GM18873 (cell line): ENCODE data around the gene NT5C3B.

Source experiments
- ATAC-seq: cut with Tn5 transposase; IDR thresholded peaks from one replicate; pipeline ENCODE4 v1.9.1; 2021; ENCODE audit warnings: mild to moderate bottlenecking, moderate library complexity, moderate number of reproducible peaks; ENCODE audit not compliant: unreplicated experiment, low FRiP score

Gene NT5C3B

GRCh38 chr17:41811549-41812380, 24.3 kb downstream of the NT5C3B start, which contains the start of gene P3H4:
Gene P3H4 (minus strand): TSS chr17:41811949. CDS start chr17:41811915, 34 bp downstream.
- ATAC-seq: peak; percentile 55

- no peak for ATAC-seq
Measured at GRCh38 chr17:41810659-41811548, 25.1 kb downstream of the NT5C3B start.

- no peak for ATAC-seq
Measured at GRCh38 chr17:41806685-41807445, 29.2 kb downstream of the NT5C3B start.

DNA sequence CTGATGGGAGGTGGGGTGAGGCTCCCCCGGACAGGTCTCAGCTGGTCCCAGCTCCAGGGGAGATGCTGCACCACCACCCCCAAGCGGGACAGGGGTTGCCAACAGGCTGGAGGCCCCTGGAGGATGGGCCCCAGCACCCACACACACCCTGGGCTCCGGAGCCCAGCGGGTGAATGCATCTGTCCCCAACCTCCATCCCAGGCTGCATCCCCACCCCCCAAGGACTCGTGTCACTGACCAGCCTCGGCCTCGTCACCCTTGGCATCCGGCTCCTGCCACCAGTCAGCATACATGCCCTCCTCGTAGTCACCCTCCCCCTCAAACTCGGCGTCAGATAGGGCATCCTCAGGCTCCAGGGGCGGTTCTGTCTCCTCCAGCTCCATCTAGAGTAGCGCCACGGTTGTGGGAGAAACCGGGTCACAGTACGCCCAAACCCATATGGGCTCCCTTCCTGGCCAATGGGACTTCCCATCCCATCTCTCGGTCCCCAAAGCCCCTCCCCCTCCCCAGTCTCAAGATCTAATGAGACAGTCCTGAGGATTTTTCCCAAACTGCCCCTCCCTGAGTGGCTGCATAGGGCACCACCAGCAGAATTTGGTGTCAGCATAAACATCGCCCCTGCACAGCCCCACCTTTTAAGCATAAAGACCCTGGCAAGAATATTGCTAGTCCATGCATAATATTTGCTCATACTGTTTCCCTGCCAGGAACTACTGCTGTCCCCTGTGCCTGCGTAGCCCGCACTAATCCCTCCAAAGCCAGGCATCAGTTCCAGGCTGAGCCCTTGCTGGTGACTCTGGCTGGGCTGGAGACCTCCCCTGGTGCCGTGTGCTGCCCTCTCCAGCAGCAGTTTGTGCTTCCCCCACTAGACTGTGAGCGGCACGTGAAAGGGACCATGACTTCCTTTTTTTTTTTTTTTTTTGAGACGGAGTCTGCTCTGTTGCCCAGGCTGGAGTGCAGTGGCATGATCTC, 32.7 kb downstream of the NT5C3B start:
- no peak for ATAC-seq

DNA sequence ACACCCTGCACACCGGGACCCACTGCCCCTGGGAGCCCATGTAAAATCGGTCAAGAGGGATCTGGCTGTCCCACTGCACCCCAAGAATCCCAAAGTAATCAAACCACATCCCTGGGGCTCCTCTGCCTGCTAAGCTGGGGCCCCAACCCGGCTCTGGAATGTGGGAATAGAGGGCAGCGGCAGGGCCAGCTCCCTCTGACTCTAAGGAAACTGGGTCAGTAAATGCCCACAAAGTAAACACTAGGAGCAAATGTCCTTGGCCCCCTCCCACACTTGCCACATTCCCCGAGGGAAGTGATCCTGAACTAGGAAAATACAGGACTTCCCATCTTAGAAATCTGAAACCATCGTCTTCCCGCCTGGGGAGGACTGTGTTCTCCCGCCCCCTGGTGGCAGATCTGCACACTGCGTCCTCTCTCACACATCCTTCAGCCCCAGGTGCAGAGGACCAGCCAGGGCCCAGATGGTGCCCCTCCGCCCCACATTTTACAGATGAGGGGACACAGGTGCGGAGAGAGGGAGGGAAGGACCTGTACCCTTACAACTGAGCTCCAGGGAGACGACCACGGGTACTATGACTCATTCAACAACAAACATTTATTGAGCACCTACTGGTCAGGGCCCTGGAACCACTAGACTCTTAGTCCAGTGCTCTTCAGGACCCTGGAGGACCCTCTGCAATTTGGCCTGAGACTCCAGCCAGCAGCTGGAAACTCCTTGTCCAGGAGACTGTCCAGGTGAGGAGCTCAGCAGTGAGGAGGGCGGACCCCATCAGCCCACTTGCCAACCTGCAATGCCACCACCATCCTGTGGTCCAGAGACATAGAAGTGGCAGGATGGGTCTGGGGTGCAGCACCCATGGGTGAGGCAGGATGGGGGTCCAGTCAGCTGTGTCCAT, 34.4 kb downstream of the NT5C3B start:
- ATAC-seq: no peak

DNA sequence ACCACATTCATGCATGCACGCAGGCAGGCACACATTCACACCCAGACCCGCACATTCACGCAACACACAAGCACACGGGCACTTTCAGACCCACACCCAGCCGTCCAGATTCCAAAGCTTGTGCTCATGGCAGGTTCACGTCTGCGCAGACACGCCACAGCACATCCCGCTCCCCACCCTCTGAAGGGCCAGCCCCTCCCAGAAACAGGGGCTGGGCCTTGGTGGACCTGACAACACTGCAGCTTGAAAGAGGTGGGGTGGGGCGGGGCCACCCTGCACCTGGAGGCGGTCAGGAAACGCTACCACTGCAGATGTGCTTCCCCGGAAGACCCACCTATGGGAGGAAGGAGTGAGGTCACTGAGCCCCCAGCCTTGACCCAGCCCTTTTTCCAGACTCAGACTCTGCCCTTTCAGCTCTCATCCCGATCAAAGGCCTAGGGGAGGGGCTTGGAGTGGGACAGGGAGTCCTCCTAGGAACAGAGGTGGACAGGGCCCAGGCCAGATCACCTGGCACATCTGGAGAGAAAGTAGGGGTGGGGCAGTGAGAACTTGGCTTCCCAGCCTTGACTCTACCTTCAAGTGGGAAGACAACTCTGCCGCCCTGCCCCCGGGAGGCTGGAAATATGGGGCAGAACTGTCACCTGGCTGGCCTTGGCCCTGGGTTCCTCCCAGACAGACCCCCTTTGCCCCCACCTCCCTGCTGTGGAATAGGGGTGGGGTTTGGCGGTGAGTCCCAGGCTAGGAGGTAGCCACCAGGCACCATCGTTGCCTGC, 35.2 kb downstream of the NT5C3B start:
- no peak for ATAC-seq

DNA sequence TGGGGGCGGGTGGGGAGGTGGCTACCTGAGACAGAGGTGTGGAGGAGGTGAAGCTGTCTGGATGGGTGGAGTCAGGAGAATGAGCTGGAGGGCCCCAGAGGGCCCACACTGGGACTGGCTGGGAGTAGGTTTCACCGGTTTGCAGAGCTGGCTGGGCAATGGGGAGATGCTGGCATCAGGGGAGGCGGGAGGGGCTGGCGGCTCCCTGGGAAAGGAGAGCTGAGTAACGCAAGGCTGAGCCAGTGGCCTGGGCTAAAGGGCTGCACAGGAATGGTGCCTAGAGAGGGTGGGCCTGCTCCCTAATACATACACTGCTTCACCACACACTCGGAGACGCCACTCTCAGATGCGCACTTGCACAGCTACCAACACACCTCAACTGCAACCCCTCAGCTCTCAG, 36.7 kb downstream of the NT5C3B start:
- ATAC-seq: no peak

DNA sequence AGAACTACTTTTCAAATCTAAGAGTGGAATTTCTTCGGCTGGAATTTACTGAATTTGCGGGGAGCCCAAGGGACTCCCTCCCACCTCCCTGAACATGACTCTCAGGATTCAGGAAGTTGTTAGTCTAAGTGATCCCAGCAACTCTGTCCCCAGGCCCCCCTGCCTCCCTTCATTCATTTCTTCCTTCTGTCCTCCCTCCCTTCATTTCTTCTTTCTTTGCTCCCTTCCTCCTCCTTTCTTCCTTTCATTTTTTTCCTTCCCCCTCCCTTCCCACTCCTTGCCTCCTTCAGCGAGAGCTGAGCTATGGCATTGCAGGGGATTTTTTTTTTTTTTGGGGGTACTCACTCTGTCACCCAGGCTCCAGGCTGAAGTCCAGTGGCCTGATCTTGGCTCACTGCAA, 38.7 kb downstream of the NT5C3B start:
- no peak for ATAC-seq

DNA sequence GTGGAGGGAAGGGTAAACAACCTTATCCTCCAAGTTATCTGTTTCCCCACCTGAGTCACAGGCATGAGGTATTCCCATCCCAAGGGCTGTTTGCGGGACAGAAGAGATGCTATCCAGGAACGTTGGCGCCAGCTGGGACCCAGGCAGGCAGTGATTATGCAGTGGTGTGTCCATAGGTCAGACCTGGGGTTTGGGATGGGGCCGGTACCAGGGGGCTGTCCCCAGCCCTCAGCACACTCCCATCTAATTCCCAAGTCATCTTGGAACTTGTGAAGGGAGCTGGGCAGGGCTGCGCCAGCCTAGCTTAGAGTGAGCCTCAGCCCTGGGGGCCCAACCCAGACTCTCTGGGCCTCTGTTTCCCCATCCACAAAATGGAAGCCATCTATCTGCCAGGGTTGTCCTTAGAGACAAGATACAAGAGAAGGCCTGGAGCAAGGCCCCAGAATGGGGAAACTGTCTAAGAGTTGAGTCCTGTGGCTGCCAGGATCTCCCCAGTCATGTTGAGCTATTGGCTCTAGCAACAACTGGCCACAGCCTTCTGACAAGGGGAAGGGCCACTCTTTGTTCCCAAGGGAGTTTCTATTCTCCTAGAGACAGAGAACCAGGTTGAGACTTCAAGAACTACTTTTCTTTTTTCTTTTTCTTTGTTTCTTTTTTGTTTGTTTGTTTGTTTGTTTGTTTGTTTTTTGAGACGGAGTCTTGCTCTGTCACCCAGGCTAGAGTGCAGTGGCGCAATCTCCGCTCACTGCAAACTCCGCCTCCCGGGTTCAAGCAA, 39.7 kb downstream of the NT5C3B start:
- no peak for ATAC-seq

- ATAC-seq: no peak
Measured at GRCh38 chr17:41794540-41794975, 41.5 kb downstream of the NT5C3B start.

- ATAC-seq: no peak
Measured at GRCh38 chr17:41793784-41794539, 42.1 kb downstream of the NT5C3B start.

DNA sequence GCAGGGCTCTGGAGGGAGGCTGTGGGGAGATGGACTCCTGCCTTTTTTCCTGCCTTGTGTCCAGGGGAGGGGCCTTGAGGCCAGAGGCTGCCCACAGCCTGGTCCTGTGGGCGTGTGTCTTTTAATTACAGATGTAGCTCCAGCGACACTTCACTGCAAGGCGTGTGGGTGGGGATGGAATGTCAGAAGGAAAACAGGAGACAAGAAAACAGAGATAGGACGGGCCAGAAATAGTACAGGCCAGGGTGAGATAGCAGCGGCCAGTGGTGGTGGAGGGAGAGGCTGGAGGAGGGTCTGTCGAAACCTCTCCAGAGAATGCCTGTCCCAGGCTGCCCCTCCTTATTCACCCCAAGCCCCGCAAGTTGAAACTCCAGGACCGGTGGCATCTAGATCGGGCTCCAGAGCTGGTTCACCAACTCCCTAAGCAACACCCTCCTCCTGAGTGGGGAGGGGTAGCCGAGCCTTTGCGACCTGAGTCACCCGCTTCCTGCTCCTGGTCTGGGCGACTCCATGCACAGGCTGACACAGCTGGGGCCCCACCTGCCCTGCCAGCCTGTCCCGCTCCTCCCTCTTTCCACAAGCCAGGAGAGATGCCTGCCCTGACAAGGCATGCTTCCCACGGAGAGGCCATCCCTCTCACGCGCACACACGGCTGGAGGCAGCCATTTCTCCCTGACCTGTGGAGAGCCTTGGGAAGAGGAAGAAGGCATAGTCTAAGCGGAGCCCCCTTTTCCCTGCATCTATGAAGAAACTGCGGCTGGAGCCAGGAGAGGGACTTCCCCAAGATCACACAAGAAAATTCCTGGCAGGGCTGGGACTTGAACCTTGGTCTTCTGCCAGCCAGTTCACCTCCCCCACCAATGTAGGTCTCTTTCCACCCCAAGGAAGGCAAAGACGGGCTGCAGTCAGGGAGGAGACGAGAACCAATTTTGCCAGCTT, 42.9 kb downstream of the NT5C3B start:
- no peak for ATAC-seq

DNA sequence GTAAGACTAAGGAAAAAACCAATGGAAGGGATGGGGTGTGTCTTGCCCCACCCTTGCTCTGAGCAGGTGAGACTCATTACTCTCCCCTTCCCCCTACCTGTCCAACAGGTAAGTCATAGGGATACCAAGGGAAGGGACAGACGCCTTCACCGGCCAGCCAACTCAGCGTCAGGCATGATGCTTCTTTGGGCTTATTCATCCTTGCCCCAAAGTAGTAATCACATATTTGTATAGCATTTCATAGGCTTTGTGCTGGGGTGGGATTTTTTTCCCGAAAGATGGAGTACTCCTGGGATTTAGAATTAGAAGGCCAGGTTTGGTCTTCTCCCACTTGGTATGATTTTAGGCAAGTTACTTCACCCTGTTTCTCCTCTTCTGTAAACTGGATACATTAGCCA, 49.0 kb downstream of the NT5C3B start:
- no peak for ATAC-seq

DNA sequence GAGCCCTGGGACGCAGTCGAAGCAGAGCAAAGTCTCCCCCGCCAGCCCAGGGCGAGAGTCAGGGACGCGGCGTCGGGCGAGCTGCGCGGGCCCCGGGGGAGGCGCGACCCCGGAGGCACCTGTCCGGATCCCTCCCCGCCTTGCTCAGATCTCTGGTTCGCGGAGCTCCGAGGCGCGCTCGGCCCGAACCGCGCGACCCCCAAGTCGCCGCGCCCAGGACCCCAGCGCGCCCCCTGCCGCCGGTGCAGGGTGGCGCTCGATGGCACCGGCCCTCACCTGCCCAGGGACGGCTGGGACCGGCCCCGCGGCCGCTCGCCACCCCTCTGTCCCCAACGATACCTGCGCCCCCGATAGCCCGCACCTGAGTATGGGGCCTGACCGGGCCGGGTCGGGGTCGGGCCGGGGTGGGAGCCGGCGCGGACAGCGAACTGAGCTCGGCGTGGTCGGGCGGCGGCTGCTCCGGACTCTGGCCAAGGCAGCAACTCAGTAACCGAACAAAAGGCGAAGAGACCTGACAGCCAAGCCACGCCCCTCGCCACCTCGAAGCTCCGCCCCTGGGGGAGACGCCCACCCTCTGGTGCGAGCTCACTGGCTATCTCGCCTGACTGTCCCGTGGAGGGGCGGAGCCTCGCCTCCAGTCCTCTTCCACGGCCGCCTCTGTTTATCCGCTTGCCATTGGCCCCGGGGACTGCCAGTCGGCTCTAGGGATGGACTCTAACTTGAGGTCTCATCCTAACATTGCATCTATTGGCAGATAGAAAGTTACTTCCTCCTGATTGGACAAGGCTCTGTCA, 49.6 kb downstream of the NT5C3B start, which contains the start of gene JUP:
Gene JUP, minus strand, starts transcription at position 485 of the 794 bp plus-strand sequence. CDS start 14,857 bp downstream, outside the sequence.
- no peak for ATAC-seq
